Femur (tissue), 1 donor: Measurements from ENCODE around the gene HYAL1.
"Not testable (repeated sequence)": the region's sequence is repeated elsewhere in the genome, so short reads cannot be mapped to it uniquely, and the experiment has no call there.

Experiments used
- DNase-seq: peaks from one replicate; pipeline ENCODE4 v3.0.0-alpha.2; 2017

HYAL1 gene

DNA sequence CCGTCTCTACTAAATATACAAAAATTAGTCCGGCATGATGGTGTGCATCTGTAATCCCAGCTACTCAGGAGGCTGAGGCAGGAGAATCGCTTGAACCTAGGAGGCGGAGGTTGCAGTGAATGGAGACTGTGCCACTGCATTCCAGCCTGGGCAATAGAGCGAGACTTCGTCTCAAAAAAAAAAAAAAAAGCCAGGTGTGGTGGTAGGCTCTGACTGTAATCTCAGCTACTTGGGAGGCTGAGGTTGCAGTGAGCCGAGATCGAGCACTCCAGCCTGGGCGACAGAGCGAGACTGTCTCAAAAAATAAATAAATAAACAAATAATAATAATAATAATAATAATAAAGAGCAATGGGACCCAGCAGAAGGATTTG is 30.9 kb downstream of the HYAL1 start:
- DNase-seq = not testable (repeated sequence)

DNA sequence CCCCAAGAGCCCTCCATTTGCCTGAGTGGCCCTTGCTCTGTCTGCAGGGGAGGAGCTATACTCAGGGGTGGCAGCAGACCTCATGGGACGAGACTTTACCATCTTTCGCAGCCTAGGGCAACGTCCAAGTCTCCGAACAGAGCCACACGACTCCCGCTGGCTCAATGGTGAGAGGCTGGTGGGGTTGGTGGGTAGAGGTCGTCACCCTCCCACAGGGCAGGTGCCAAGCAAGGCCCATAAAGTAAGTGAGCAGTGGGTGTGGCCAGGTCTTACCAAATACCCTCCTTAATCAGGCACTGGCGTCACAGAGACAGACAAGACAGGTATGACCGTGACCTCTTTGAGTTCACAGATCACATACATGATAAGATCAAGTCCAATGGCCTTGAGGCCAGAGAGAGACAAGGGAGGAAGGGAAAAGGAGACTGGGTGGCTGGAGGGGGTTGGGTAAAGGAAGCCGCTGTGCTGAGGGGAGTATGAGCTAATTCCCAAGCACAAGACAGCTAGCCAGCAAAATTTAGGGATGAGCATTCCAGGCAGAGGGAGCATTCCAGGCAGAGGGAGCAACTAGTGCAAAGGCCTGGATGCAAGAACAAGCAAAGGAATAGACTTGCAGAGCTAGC is 31.9 kb downstream of the HYAL1 start:
- no peak for DNase-seq

DNA sequence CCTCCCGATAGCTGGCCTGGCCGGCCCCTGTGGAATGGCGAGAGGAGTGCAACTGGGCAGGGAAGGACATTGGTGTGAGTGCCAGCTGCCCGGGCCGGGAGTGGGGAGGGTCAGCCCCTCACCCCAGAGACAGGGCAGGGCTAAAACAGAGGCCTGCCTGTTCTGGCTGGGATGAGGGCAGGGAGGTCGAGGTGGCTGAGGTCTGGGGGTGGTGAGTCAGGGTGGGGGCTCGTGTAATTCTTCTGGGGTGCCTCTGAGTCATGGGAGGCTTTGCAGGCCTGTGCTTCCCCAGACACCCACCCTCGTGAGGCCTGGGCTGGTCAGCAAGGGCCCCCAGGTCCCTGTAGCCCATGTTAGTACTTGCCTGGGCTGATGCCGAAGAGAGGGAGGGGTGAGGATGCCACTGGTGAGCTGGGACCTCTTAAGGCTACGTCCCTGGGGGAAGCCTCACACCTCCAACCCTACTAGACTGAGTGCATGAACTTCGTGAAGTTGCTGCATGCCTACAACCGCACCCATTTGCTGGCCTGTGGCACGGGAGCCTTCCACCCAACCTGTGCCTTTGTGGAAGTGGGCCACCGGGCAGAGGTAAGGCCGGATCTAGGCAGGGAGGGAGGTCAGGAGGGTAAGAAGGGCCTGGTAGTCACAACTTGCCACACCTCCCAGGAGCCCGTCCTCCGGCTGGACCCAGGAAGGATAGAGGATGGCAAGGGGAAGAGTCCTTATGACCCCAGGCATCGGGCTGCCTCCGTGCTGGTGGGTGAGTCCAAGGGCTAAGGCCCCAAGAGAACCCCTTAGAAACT is 32.8 kb downstream of the HYAL1 start:
- DNase-seq = no peak

DNA sequence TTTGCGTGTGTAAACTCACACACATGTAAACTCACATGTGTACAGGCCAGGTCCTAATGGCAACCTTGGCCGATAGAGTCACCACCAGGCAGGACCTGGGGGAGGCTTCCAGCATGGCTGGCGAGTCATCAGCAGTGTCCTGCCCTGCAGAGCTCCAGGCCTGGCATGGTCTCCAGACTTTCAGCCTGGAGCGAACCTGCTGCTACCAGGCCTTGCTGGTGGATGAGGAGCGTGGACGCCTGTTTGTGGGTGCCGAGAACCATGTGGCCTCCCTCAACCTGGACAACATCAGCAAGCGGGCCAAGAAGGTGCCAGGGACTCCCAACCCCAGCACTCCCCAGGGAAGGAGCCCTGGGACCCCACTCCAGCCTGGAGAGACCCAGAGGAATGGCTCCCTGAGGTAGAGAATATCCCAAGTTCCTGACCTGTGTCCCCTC is 33.4 kb downstream of the HYAL1 start:
- no peak for DNase-seq

DNA sequence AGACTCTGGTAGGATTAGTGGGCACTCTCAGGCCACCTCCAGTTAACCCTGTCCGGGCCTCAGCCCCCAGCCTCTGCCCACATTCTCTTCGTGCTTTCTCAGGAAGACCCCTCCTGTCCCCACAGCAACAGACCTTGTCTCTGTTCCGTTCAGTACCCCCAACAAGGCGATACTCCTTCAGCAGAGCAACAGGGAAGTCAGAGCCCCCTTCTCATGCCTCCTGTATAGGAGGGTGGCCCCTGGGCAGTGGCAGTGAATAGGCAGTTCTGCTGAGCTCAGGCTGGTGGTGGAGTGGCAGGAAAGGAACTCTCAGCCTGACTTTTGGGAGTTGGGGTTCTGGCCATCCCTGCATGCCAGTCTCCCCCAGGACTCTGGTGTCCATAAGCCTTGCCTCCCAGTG is 33.9 kb downstream of the HYAL1 start:
- no peak for DNase-seq

DNA sequence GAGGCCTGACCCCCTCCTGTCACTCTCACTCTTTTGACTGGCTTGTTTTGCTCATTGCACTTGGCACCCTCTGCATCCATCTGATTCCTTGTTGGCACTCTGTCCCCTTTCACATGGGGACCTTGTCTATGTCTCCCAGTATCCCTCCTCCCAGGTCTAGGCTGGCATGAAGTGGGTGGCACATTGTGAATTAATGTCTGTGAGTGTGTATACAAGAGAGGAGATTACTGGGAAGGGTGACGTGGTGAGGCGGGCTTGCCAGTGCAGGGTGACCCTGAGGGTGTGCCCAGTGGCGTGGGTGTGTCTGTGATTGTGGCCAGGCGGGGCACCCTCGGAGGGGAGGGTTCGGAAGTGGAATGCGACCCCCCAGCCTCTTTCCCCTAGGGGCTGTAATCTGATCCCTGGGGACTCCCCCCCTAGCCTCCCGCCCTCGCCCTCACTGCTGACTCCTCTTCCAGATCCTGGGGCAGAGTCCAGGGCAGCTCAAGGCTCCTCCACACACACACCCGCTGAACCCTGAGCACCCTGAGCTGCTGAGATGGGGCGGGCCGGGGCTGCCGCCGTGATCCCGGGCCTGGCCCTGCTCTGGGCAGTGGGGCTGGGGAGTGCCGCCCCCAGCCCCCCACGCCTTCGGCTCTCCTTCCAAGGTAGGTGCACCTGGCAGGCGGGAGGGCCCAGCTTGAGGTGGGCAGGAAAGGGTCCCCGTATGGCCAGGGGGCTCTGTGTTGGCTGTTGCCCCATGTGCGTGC is 34.5 kb downstream of the HYAL1 start, which contains the start of gene SEMA3B:
Gene SEMA3B (plus strand): TSS at position 445 of the 749 bp plus-strand sequence. CDS start 94 bp downstream, at position 539.
- DNase-seq = peak; percentile 79

DNA sequence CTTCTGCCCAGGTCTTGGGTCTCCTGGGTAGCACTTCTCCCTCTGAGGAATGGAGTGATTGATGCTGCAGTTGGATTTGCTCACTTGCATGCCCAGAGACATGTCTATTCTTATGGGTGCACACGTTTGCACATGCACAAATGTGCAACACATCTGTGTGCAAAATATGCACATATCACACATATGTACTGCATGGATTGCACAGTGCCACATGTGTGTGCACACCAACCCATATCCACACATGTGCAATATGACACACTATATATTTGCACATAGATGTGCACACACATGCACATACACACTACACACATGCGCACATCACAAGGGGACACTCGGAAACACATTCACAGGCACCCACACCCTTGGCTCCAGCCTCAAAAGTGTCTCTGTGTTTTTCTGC is 35.1 kb downstream of the HYAL1 start:
- DNase-seq = no peak

DNA sequence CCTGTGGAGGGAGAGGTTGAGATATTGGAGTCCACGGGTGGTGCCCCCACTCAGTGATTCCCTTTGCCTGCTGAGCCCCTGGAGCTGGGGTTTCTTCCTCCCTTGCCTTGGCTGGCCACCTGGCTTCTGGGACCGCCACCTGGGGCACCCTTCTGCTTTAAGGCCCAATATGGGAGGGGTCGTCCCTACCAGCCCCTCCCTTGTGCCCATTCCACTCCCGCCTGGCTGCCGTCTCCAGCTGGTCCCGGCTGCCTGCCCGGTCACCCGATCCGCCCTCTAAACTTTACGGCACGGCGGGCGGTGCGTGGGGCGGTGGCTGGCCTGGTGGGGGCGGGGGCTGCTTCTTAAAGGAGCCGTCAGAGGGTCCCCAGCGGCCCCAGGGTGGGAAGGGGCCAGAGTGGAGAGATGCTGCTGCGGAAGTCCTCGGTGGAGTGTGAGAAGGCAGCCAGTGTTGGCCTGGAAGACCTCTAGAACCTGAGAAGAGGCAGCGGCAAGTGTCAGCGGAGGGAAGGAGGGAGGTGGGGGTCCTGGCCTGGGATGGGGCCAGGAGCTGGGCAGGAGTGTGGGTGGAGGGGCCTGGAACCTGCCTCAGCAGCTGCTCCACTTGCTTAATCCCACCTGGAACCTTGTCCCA is 36.0 kb downstream of the HYAL1 start:
- DNase-seq = peak; percentile 85

DNA sequence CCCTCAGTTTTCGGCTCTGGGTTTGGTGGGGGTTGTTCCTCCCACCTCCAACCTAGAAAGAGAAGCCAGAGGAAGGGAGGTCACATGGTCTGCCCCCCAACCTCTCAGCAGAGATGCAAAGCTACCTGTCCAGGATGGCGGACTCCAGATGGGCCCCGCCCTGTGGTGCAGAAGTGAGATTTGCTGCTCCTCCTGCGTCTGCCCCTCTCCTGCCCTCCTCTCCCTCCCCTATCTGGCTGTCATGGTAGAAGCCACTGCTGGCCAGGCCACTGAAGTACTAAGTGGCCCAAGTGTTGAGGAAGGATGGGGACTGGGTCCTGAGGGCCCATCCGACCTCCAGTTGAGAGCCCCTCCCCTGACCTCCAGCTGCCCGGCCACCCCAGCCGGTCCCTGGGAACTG is 36.5 kb downstream of the HYAL1 start:
- no peak for DNase-seq

DNA sequence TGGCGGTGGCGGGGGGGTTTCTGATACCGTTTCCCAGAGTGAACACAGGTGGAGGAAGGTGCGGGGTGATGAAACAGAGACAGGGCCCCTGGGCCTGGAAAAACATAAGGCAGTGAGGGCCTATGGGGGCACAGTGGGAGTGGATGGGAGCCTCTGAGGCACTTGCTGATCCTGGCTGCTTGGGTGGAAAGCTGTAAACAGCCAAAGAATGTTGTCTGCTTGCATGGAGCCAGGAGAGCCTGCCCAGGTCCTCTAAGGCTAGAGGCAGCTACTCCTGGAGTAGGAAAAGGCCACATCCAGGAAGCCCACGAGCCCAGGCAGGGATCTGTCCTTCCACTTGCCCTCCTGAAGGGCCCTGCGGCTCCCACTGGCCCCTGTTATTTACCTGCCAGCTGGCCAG is 37.4 kb downstream of the HYAL1 start:
- DNase-seq = no peak

DNA sequence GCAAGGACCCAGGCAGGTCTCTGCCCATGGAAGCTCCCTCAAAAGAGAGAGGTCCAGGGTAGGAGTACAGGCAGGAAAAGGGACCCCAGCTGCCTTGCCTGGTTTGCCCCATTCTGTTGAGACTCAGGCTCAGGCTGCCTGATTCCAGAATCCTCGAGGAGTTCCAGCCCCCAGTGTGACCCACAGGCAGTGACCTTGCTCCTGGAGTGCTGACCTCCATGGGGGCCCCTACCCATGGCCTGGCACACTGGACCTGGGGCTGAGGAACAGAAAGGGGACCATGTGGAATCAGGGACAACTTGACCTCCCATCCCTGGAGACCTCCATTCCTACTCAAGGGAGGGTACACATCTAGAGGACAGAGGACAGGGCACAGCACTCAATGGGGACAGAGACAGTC is 37.8 kb downstream of the HYAL1 start:
- no peak for DNase-seq

DNA sequence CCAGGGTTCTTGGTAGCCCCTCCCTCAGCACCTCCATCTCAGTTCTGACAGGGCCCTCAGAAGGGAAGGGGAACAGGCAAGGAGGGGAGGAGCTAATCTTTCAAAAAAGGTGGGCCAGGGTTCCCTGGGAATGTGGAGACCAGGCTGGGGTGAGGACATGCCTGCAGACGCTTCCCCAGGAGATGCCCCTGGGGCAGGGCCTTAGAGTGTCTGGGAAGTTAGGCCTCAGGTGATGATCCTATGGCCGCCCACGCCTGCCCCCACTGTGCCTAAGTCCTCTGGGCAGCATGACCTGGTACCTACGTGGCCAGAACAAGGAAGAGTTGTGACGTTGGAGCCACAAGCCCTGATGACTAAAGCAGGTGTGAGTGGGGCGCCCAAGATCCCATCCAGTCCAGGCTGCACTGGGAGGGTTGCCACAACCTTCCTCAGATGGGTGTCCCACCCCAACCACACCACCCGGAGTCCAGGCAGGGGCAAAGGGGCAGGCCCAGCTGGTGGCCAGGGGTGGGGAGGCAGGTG is 38.3 kb downstream of the HYAL1 start:
- DNase-seq = no peak

DNA sequence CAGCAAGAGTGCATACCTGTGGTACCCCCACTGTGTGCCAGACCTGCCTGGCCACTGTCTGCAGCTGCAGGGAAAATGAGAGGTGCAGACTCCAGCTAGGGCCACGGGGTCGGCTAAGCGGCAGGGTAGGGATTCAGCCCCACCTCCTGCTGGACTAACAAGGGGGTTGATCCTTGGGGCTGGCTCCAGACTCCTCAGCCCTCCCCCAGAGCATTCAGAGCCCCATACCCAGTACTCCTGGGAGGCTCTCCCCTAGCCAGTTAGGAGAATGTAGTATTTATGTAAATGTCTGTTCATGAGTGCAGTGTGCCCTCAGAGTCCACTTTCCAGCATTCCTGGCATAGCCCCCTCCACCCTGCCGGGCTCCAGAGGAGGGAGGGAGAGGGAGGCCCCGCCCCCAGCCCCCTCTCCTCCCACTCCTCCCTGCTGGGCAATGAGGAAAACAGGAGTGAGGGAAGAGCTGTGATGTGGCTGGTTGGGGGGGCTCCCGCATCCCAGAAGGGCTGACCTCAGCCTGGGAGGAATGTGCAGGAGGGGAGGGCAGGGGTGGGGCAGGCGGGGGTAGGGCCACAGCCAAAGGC is 38.9 kb downstream of the HYAL1 start:
- peak; percentile 96 for DNase-seq

DNA sequence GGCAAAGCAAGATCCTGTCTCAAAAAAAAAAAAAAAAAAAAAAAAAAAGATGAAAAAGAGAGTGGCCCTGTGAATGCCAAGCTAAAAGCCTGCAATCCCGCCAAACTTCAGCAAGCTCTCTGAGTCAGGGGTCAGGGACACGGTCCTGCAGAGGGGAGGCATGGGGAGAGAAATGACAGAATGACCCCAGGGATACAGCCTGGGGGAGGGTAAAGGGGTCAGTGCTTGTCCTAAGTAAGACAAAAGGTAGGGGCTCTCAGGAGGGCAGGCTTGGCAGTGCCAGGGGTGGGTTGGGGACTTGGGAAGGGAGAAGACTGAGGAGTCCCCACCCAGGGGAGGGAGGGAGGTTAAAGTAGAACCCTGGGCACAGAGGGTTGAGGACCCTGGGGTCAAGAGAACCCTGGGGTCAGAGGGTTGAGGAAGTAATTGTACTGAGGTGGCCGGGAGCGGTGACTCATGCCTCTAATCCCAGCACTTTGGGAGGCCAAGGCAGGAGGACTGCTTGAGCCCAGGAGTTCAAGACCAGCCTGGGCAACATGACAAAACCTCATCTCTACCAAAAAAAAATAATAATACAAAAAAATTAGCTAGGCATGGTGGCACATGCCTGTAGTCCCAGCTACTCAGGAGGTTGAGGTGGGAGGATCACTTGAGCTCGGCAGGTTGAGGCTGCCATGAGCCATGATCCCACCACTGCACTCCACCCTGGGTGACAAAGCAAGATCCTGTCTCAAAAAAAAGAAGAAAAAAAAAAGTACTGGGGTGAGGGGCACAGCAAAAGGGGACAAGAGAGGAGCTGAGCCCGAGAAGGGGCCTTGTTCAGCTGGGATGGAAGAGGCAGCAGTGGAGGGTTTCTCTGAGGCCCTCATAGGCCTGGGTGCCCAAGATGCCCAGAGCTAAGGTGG is 39.6 kb downstream of the HYAL1 start:
- no peak for DNase-seq

DNA sequence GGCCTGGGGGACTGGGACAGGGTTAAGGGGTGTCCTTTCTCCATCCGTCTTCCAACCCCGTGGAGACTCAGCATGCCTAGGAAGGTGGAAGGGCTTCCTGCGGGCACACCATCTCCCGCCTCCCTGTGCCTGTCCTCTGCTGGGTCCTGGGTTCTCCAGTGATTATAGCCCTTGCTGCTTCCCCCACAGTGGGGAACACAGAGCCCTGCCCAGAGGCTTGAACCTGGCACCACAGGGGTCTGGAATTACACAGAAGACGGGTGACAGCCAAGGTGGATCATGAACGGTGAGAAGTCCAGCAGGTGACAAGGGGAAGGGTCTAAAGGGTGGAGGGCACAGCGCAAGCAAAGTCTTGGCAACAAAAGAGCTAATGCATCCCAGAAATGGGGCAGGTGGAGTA is 40.6 kb downstream of the HYAL1 start:
- no peak for DNase-seq

DNA sequence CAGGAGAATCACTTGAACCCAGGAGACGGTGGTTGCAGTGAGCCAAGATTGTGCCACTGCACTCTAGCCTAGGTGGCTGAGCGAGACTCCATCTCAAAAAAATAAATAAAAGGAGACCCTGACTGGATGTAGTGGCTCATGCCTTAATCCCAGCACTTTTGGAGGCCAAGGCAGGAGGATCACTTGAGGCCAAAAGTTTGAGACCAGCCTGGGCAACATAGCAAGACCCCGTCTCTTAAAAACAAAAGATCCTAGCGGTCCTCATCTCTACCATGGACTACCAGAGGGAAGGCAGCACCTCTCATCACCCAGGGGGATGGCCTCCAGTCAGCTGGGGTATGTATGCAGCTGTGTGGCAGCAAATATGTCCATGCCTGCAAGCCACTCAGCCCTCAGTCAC is 41.2 kb downstream of the HYAL1 start:
- not testable (repeated sequence) for DNase-seq

DNA sequence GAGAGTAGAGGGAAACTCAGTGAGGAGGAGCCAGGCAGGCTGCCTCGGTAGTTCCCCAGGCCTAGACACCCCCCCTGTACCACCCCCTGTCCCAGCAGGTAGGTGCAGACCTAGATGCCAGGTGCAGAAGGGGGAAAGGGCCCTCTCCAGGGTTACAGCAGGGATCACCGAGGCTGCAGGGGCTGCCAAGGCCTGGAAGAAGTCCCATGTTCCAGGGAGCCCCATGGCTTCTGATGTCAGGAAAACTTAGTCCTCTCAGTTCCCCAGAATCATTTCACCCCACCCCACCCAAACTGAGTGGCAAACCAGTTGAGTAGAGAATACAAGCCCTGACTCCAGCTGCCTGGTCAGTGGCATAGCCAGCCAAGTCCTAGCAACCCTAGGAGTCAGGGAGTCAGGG is 41.9 kb downstream of the HYAL1 start:
- no peak for DNase-seq

DNA sequence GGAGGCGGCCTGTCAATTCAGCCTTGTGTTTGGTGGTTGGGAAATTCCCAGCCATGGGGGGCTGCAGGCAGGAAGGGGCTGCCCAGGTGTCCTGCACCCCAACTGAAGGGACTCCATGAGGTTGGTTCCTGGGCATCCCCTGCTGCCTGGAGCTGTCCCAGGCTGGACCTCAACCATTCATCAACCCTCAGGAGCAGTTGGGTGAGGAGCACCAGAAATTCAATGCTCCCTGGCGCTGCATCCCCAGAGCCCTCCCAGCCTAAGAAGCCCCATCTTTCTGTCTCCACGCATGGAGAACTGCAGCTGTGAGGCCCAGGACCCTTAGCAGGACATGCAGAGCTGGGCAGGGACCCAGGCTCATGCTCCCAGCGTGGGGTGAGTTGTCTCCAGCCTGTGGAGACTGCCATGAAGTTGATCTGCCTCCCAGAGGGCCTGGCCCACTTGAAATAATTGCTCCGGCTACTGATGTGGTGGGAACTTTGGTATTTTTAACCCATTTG is 42.4 kb downstream of the HYAL1 start:
- peak; percentile 54 for DNase-seq

DNA sequence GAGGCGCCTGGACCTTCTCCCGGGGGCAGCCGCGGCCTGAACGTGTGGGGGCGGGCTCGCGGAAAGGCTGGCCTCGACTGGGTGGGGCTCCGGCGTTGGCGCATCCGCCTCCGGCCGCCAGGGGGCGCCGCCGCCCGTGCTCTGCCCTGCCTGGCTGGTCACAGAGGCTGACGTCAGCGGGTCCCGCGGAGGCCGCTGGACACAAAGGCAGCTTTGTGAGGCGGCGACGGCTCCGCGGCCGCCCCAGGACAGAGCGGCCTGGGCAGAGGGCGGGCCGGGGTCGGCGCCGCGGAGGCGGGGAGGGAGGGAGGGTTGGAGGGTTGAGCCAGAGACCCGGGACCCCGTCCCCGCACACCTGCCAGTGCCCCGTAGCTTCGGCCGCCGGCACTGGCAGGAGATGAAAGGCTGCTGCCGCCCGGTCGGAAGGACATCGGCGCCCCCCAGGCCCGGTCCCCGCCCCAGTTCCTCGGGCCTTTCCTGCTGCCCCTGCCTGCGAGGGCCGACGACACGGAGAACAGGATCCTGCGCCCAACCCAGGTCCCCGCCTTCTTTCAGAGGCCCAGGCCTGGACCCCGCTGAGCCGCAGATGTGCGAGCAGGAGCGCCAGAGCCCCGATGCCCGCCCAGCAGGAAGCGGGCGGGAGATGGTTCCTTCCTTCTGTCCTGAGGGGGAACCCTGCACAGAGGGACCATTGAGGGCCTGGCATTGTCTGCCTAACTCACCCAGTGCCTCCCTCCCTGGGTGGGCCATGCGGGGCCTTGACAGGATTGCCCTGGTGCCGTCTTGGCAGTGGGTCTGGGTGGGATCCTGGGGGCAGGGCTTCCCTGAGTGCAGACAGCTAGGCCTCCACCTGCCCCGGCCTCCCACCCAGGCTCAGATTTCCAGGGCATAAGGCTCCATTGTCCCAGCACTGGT is 43.1 kb downstream of the HYAL1 start:
- peak; percentile 97 for DNase-seq

DNA sequence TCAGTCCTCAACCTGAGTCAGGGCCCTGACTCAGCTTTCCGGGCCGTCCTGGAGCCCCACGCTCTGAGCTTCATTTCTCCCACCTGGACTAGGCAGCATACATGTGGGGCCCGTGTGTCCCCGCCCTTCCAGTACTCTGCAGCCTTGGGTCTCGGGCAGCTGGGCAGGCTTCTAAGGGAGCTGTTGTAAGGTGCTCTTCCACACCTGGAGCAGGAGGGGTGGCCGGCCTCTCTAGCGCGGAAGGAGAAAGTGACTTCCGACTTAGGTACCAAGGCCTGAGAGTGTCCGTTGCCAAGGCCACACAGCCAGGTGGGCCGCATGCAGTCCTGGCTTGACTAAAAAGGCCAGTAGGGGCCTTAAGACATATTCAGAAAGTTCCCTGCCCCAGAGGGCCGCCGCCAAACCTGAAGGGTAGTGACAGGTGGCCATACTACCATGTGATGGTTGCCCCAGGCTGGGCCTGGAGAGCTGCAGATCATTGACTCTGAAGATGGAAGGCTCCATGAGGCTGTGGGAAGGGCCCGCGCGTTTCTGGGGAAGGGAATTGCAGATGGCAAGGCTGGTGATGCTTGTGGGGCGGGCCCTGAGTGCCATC is 43.8 kb downstream of the HYAL1 start:
- no peak for DNase-seq
